SKM-1 (cell line): ENCODE measurements around the gene FRMPD4.

Experiments used
- DNase-seq: peaks from one replicate; lab custom pipeline; 2025; ENCODE audit not compliant: unreplicated experiment; lab: John Stamatoyannopoulos, UW

FRMPD4 gene

GRCh38 chrX:12423346-12423745 is 285.1 kb downstream of the FRMPD4 start:
- no peak for DNase-seq

- DNase-seq: peak; percentile 0
These were observed 287.2 kb downstream of the FRMPD4 start for GRCh38 chrX:12425496-12425895.

GRCh38 chrX:12426420-12426819 is 288.1 kb downstream of the FRMPD4 start:
- DNase-seq: no peak

- DNase-seq: no peak
These were observed 296.2 kb downstream of the FRMPD4 start for GRCh38 chrX:12434493-12434892.

GRCh38 chrX:12439416-12439815 is 301.1 kb downstream of the FRMPD4 start:
- no peak for DNase-seq

- DNase-seq: no peak
These were observed 302.0 kb downstream of the FRMPD4 start for GRCh38 chrX:12440246-12440645.

GRCh38 chrX:12441381-12442128 is 303.3 kb downstream of the FRMPD4 start:
- no peak for DNase-seq

- DNase-seq: no peak
These were observed 305.3 kb downstream of the FRMPD4 start for GRCh38 chrX:12443534-12444098.

GRCh38 chrX:12446342-12447075 is 308.2 kb downstream of the FRMPD4 start:
- no peak for DNase-seq

- no peak for DNase-seq
These were observed 309.3 kb downstream of the FRMPD4 start for GRCh38 chrX:12447448-12448064.

GRCh38 chrX:12452268-12452667 is 314.0 kb downstream of the FRMPD4 start:
- DNase-seq: no peak

GRCh38 chrX:12460929-12461328 is 322.7 kb downstream of the FRMPD4 start:
- no peak for DNase-seq

GRCh38 chrX:12463052-12463451 is 324.8 kb downstream of the FRMPD4 start:
- no peak for DNase-seq

GRCh38 chrX:12463873-12464272 is 325.6 kb downstream of the FRMPD4 start:
- no peak for DNase-seq

- no peak for DNase-seq
These were observed 329.0 kb downstream of the FRMPD4 start for GRCh38 chrX:12467321-12467720.

GRCh38 chrX:12469296-12469695 is 331.0 kb downstream of the FRMPD4 start:
- DNase-seq: no peak

- DNase-seq: no peak
These were observed 332.8 kb downstream of the FRMPD4 start for GRCh38 chrX:12471061-12471460.

- DNase-seq: no peak
These were observed 342.7 kb downstream of the FRMPD4 start for GRCh38 chrX:12480956-12481355.

GRCh38 chrX:12488220-12488619 is 349.9 kb downstream of the FRMPD4 start:
- no peak for DNase-seq

GRCh38 chrX:12488771-12489170 is 350.5 kb downstream of the FRMPD4 start:
- DNase-seq: no peak

- no peak for DNase-seq
These were observed 351.1 kb downstream of the FRMPD4 start for GRCh38 chrX:12489341-12489740.
